GM21723 (cell line): ENCODE results near the gene ODR4.
A peak's percentile ranks its signal among the peaks of the same experiment; 100 is the strongest.
"Not testable (repeated sequence)": the region's sequence is repeated elsewhere in the genome, so short reads cannot be mapped to it uniquely, and the experiment has no call there.

ENCODE experiments used
- ATAC-seq: cut with Tn5 transposase; IDR thresholded peaks from one replicate; pipeline ENCODE4 v1.9.1; 2021; ENCODE audit warnings: mild to moderate bottlenecking, moderate library complexity; ENCODE audit not compliant: unreplicated experiment

The ODR4 gene

DNA sequence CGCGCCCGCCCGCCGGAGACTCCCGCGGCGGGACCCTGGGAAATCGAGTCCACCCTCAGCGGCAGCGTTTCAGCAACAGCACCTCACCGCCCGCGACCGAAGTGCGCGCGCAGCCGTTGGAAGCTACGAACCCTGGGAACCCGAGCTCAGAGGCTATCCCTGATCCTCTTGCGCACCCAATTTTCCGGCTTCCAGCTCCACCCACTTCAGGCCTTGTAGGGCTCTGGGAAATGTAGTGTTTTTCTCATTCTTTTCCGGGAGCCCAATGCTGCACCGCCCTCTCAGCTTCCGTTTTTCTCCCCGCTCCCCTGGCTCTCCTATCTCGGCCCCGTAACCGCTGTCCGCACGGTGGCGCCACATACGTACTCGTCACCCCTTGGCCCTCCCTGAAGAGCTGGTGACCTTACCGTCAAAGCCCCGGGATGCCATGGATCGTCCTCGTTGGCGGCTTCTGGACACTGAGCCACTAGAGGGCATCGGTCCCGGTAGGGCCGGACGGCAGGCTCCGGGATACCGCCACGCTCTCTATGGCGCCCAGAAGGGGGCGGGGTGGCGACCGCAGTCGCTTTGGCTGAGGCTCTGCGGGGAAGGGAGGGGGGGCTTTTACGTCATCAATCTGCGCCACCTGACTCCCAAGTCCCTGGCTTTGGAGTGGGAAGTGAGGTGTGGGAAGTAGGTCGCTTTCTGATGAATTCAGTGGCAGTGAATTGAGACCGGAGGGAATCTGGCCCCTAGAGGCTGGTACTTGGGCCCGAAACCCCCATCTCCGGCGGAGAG lies at the start of gene ODR4, which contains the start of gene TPR:
Gene ODR4 (plus strand): TSS at position 687 of the 777 bp plus-strand sequence. CDS start 3,948 bp downstream, outside the sequence.
Gene TPR (minus strand): TSS at position 102 of the 777 bp plus-strand sequence. CDS start 225 bp downstream, outside the sequence.
- ATAC-seq: peak; percentile 85

DNA sequence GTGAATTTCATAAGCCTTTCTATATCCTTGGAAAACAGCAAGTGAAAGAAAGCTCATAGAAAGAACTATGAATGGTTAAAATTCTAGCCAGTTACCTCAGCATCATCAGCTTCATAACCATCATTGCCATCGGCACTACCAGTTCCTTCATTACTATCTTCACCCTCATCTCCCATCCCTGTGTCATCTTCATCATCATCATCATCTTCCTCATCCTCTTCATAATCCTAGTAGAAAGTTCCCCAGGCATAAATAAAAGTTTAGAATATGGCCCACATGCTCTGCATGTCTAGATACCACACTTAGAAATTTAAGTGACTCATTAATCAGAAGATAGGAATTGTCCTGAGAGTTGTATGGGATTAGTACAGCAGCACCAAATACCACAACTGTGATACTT lies 49.6 kb upstream of the ODR4 start:
- no peak for ATAC-seq

DNA sequence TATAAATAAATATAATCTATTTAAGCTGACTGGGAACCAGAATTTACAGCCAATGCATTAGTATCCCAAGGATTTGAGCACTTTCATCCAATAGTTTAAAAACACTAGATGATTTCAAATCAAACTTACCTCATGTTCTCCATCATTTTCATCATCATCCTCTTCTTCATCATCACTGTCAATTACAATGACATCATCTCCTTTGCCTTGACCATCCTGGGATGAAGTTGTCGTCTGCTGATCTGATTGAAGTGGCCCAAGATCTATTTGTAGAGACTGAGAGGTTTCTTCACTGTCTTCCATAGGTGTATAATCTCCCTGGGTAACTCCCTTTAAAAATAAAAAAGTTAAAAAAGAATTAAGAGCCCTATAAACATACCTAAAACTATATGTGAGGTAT lies 48.3 kb upstream of the ODR4 start:
- no peak for ATAC-seq

DNA sequence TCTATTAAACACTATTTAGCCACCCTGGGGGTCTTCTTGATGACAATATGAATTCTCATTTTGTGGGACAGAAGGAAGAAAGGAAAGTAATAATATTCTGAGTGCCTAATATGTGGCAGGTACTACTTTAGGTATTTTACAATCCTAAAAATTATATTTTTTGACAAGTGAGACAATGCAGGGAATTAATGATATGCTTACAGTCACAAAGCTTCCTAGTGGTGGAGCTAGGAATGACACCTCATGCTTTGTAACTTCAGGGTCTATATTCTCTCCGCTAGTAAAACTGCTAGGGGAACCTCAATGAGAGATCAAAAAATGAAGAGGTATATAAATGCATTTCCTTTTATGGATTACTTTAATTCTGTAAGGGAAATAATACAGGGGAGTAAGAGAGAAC lies 44.9 kb upstream of the ODR4 start:
- no peak for ATAC-seq

DNA sequence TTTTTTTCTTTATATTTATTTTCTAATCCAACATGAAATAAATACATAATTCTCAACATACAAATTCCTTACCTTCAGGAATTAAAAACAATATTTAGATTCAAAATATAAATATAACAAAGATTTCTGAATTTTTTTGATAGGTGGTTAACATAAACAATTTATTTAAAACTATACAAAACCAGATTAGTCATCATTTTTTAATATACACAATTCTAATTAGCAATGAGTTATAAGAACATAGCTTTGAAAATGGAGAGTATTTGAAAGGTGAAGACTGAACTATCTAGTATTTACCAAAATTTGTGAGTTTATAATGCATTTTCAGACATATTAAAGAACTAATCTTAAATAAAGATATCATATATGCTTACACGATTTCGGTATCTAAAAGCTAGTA lies 38.1 kb upstream of the ODR4 start:
- no peak for ATAC-seq

- ATAC-seq: no peak
Measured at GRCh38 chr1:186340772-186341171, 34.9 kb upstream of the ODR4 start.

- ATAC-seq: not testable (repeated sequence)
Measured at GRCh38 chr1:186347837-186348691, 27.6 kb upstream of the ODR4 start.

GRCh38 chr1:186374303-186375151 lies 1.1 kb upstream of the ODR4 start:
- peak; percentile 47 for ATAC-seq

GRCh38 chr1:186375929-186376319 lies 286 bp downstream of the ODR4 start:
- no peak for ATAC-seq

- ATAC-seq: no peak
Measured at GRCh38 chr1:186386725-186387383, 11.2 kb downstream of the ODR4 start.

DNA sequence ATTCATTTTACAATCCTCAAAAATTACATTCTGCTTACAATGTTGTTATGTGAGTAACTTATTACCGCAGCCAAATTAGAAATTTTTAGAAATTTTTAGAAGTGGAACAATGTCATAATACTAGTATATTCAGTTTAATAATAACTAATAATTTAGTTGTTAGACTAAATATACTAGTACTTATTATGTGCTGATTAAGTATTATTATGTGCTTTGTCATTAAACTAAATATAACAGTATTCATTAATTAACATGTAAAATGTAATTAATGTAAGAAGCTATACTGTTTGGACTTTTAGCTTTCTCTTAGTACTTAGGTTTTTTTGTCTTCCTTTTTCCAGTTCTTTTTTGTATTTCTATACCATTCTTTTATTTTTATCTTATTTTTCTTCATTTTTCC lies 15.3 kb downstream of the ODR4 start:
- ATAC-seq: no peak

DNA sequence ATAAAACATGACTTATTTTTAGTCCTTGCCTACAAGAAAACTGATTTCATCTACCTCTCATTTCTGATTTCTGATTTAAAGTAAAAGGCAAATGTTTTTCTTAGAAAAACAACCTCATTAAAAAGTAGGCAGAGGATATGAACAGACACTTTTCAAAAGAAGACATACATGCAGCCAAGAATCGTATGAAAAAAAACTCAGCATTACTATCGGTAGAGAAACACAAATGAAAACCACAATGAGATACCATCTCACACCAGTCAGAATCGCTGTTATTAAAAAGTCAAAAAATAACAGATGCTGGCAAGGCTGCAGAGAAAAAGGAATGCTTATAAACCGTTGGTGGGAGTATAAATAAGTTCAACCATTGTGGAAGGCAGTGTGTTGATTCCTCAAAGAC lies 16.2 kb downstream of the ODR4 start:
- no peak for ATAC-seq

DNA sequence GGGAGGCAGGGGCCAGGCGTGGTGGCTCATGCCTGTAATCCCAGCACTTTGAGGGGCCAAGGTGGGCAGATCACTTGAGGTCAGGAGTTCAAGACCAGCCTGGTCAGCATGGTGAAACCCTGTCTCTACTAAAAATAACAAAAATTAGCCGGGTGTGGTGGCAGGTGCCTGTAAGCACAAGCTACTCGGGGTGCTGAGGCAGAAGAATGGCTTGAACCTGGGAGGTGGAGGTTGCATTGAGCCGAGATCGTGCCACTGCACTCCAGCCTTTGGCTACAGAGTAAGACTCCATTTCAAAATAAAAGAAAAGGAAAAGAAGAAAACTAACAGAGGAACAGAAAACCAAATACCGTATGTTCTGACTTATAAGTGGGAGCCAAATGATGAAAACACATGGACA lies 17.1 kb downstream of the ODR4 start:
- not testable (repeated sequence) for ATAC-seq

GRCh38 chr1:186401446-186401845 lies 25.8 kb downstream of the ODR4 start:
- ATAC-seq: not testable (repeated sequence)

GRCh38 chr1:186403632-186404031 lies 28.0 kb downstream of the ODR4 start:
- ATAC-seq: no peak

DNA sequence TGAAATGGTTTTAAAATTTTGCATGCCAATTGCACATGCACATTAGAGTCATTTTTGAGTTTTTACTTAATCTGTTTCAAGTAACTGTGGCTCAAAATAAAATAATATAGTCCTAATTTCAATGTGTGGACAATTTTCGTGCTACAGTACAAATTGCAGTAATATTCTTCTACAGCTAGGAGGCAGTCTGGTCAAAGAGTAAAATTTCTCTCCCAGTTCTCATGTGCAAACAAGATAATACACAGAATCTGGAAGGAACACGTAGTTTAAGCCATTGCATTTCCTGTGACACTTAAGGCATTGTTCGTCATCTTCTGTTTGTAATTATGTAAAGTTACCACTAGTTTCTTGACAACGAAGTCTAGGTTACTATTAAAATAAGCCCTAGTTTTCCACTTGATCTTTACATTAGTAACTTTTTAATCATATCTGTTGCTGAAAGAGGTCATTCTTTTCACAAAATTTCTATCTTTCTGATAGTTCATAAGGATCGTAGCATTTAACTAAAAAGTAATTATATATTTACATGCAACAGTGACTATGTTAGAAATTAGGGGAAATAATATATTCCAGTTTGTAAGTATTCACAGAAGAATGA lies 28.9 kb downstream of the ODR4 start:
- ATAC-seq: no peak

DNA sequence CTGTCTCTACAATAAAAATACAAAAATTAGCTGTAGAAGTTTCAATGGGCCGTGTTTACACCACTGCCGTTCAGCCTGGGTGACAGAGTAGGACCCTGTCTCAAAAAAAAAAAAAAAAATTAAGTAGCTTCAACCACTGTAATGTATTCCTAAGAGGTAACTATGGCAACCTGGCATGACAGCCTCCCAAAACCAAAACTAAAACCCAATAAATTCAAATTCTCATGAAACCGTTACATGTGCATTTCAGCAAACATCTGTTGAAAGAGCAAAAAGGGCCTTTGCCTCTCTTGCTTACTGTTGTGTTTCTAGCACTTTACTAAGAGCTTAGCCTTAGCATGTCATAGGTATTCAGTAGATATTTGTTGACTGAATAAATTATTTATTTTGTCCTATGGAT lies 33.5 kb downstream of the ODR4 start:
- ATAC-seq: peak; percentile 64

- ATAC-seq: no peak
Measured at GRCh38 chr1:186413319-186413718, 37.7 kb downstream of the ODR4 start.

GRCh38 chr1:186418503-186418902 lies 42.9 kb downstream of the ODR4 start:
- no peak for ATAC-seq

DNA sequence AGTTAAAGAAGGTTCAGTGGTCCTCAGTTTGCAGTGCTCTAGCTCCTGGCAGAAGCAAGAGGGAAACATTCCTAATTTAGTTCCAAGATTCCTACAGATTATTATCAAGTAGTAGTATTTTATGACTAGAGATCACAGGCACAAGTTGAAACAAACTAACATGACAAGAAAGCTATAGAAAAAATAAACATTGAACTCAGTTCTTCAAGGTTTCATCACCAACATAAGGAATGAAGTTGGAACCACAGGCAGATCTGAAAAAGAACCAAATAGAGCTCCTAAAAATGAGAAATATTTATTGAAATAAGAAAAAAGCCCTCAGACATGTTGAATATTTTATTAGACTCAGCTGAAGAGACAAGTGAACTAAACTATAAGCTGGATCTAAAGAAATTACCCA lies 44.7 kb downstream of the ODR4 start:
- ATAC-seq: no peak
